PC-9 (cell line): ENCODE measurements around the gene PLA2G2D.

Experiments used
- CTCF ChIP-seq: fragments of 200-600 bp; sonication (generic); conservative IDR thresholded peaks from 2 replicates; pipeline ENCODE4 v1.6.1; 2017; ENCODE audit warnings: mixed run types, antibody characterized with exemption, mild to moderate bottlenecking, moderate library complexity
- EZH2 ChIP-seq: fragments of 200-600 bp; sonication (generic); IDR thresholded peaks from 2 replicates; pipeline ENCODE4 v1.8.0; 2017; ENCODE audit warnings: antibody characterized with exemption, low read depth

GRCh38 chr1:20108366-20109123 is 10.8 kb downstream of the PLA2G2D start:
- no peak for TF ChIP-seq CTCF
- no peak for TF ChIP-seq EZH2
